ENCODE data around the gene FAXDC2. TPM values are rescaled to one million over a fixed set of nuclear protein-coding genes. Genes with fewer than 3 reads are reported as not detected.

FAXDC2 gene
- total and polyA plus RNA-seq, 2 of the 13 experiments (the other 11 are each of a cell fraction or from before 2014, with no cell fraction given), result 4.7 to 58.8 TPM

DNA sequence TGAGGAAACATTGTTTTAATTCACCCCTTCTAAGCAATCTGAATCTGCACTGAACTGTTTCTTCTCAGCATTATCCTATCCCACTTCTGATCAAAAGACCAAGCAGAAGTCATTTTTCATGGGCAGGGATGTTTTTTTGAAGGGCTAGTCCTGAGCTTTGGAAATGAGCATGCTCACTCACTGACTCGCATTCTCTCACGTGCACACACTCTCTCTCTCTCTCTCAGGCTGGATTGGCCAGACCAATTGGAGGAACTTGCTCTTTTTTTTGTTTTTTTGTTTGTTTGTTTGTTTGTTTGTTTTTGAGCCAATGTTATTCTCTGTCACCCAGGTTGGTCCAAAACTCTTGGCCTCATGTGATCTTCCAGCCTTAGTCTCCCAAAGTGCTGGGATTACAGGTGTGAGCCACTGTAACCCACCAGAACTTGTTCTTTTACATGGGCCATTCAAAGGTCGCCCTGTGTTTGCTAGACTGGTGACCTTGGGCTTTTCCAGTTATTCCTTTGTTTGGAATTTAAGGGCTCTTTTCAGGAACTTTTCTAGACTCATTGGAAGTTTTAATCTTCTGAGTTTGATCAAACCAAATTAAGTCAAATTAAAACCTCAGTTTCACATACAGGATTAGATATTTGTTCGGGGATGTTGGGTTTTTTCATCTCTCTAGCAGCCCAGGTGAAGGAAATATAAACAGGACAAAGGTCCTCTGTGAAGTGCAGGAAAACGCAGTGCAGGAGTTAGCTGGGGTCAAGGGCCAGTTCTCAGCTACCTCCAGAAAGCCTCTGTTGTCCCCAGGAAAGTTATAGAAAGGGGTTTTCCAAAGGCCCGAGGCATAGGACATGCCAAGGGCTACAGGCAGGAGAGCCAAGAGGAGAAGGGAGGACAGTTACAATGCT is 13.1 kb downstream of the FAXDC2 start (continued):
- TF ChIP-seq HNRNPUL1 (IDR thresholded peaks at IDR 0.05; ENCODE audit: low read depth, low read length) (no peak), CENPX (CRISPR knock-in tag; IDR thresholded peaks at IDR 0.05) (no peak), SAP130 (CRISPR knock-in tag; IDR thresholded peaks at IDR 0.05; ENCODE audit: low read depth) (peak; percentile 50), ZFP37 (CRISPR knock-in tag; IDR thresholded peaks at IDR 0.05; ENCODE audit: borderline replicate concordance) (no peak), KDM5A (IDR thresholded peaks at IDR 0.05; ENCODE audit: borderline replicate concordance, low read length) (no peak), JUND (CRISPR knock-in tag; IDR thresholded peaks at IDR 0.05) (no peak), STAG1 (CRISPR knock-in tag; IDR thresholded peaks at IDR 0.05) (no peak), HCFC1 (IDR thresholded peaks at IDR 0.05; ENCODE audit: low read depth, low read length) (no peak), KLF9 (CRISPR knock-in tag; IDR thresholded peaks at IDR 0.05; ENCODE audit: low read depth) (no peak), SKI (IDR thresholded peaks at IDR 0.05; ENCODE audit: partially characterized antibody) (peak; percentile 70), TARDBP (CRISPR knock-in tag; IDR thresholded peaks at IDR 0.05) (peak; percentile 67; the same call in 1 of the 2 replicates), ZNF879 (CRISPR knock-in tag; IDR thresholded peaks at IDR 0.05) (no peak), SIN3B (IDR thresholded peaks at IDR 0.05; ENCODE audit: low read length) (no peak), MXI1 (IDR thresholded peaks at IDR 0.05; ENCODE audit: borderline replicate concordance, low read depth, low read length) (0 out of 3 replicates have a peak, but pooled peaks have one; percentile 18), RBM22 (optimal IDR thresholded peaks at IDR 0.05; ENCODE audit: low read length) (no peak), NR1H2 (CRISPR knock-in tag; IDR thresholded peaks at IDR 0.05; ENCODE audit: borderline replicate concordance, low read depth) (no peak), ZNF598 (CRISPR knock-in tag; IDR thresholded peaks at IDR 0.05; ENCODE audit: borderline replicate concordance) (no peak), U2AF1 (optimal IDR thresholded peaks at IDR 0.05; ENCODE audit: low read depth, low read length) (no peak), ZNF629 (CRISPR knock-in tag; conservative IDR thresholded peaks at IDR 0.05) (0 out of 2 replicates have a peak, but pooled peaks have one; percentile 28), GTF2F1 (IDR thresholded peaks at IDR 0.05; ENCODE audit: low read length) (no peak), JARID2 (CRISPR knock-in tag; IDR thresholded peaks at IDR 0.05; ENCODE audit: insufficient replicate concordance) (no peak)
- TF ChIP-seq, protein P1, sequence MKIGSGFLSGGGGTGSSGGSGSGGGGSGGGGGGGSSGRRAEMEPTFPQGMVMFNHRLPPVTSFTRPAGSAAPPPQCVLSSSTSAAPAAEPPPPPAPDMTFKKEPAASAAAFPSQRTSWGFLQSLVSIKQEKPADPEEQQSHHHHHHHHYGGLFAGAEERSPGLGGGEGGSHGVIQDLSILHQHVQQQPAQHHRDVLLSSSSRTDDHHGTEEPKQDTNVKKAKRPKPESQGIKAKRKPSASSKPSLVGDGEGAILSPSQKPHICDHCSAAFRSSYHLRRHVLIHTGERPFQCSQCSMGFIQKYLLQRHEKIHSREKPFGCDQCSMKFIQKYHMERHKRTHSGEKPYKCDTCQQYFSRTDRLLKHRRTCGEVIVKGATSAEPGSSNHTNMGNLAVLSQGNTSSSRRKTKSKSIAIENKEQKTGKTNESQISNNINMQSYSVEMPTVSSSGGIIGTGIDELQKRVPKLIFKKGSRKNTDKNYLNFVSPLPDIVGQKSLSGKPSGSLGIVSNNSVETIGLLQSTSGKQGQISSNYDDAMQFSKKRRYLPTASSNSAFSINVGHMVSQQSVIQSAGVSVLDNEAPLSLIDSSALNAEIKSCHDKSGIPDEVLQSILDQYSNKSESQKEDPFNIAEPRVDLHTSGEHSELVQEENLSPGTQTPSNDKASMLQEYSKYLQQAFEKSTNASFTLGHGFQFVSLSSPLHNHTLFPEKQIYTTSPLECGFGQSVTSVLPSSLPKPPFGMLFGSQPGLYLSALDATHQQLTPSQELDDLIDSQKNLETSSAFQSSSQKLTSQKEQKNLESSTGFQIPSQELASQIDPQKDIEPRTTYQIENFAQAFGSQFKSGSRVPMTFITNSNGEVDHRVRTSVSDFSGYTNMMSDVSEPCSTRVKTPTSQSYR (CRISPR knock-in tag; IDR thresholded peaks at IDR 0.05; ENCODE audit: borderline replicate concordance), result no peak
- TF ChIP-seq, protein P2, sequence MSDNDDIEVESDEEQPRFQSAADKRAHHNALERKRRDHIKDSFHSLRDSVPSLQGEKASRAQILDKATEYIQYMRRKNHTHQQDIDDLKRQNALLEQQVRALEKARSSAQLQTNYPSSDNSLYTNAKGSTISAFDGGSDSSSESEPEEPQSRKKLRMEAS (IDR thresholded peaks at IDR 0.05), result peak; percentile 6; the same call in 1 of the 2 replicates
- TF ChIP-seq, protein P3, sequence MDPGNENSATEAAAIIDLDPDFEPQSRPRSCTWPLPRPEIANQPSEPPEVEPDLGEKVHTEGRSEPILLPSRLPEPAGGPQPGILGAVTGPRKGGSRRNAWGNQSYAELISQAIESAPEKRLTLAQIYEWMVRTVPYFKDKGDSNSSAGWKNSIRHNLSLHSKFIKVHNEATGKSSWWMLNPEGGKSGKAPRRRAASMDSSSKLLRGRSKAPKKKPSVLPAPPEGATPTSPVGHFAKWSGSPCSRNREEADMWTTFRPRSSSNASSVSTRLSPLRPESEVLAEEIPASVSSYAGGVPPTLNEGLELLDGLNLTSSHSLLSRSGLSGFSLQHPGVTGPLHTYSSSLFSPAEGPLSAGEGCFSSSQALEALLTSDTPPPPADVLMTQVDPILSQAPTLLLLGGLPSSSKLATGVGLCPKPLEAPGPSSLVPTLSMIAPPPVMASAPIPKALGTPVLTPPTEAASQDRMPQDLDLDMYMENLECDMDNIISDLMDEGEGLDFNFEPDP (CRISPR knock-in tag; conservative IDR thresholded peaks at IDR 0.05), result no peak
- TF ChIP-seq, protein P4, sequence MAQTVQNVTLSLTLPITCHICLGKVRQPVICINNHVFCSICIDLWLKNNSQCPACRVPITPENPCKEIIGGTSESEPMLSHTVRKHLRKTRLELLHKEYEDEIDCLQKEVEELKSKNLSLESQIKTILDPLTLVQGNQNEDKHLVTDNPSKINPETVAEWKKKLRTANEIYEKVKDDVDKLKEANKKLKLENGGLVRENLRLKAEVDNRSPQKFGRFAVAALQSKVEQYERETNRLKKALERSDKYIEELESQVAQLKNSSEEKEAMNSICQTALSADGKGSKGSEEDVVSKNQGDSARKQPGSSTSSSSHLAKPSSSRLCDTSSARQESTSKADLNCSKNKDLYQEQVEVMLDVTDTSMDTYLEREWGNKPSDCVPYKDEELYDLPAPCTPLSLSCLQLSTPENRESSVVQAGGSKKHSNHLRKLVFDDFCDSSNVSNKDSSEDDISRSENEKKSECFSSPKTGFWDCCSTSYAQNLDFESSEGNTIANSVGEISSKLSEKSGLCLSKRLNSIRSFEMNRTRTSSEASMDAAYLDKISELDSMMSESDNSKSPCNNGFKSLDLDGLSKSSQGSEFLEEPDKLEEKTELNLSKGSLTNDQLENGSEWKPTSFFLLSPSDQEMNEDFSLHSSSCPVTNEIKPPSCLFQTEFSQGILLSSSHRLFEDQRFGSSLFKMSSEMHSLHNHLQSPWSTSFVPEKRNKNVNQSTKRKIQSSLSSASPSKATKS (CRISPR knock-in tag; IDR thresholded peaks at IDR 0.05), result 0 out of 2 replicates have a peak, but pooled peaks have one; percentile 39

Data from HepG2 (cell line).